ENCODE results near the gene TEC.

DNA sequence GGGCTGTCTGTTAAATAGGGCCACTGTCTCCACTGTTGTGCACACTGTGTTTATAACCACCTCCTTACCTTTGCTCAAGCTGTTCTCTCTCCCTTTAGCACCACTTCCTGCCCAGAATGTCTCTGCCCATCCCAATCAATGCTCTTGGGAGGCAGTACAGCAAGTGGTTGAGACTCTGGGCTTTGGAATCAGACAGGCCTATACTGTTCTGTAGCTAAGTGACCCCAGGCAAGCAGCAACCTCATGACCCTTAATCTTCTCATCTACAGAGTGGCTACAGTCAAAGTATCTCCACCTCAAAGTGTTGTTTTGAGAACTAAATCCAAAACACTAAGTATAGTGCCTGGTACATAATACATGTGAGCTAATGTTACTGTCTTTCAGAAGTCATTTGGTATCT lies 131.8 kb downstream of the TEC start:
- TF ChIP-seq, protein P1, sequence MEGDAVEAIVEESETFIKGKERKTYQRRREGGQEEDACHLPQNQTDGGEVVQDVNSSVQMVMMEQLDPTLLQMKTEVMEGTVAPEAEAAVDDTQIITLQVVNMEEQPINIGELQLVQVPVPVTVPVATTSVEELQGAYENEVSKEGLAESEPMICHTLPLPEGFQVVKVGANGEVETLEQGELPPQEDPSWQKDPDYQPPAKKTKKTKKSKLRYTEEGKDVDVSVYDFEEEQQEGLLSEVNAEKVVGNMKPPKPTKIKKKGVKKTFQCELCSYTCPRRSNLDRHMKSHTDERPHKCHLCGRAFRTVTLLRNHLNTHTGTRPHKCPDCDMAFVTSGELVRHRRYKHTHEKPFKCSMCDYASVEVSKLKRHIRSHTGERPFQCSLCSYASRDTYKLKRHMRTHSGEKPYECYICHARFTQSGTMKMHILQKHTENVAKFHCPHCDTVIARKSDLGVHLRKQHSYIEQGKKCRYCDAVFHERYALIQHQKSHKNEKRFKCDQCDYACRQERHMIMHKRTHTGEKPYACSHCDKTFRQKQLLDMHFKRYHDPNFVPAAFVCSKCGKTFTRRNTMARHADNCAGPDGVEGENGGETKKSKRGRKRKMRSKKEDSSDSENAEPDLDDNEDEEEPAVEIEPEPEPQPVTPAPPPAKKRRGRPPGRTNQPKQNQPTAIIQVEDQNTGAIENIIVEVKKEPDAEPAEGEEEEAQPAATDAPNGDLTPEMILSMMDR (IDR thresholded peaks at IDR 0.05 in 8 of 11, conservative IDR thresholded peaks at IDR 0.05 in 3 of 11), result no peak
- TF ChIP-seq POLR2A (IDR thresholded peaks at IDR 0.05), result no peak

All from spleen (tissue), 7 donors.